Liver (tissue), 3 donors: ENCODE data around the gene PLXNB1.

Source experiments
- JUND ChIP-seq, 2 donors: IDR thresholded peaks; 2 replicates each; pipeline ENCODE4 v1.6.1; 2016; ENCODE audit warnings: antibody characterized with exemption in 2 of 2
- MAX ChIP-seq: IDR thresholded peaks from 2 replicates; pipeline ENCODE4 v1.6.1; 2016; ENCODE audit warnings: antibody characterized with exemption
- RAD21 ChIP-seq, 2 donors: IDR thresholded peaks; 2 replicates each; pipeline ENCODE4 v1.6.1; 2016; ENCODE audit warnings: antibody characterized with exemption in 2 of 2, mild to moderate bottlenecking in 2 of 2
- REST ChIP-seq: IDR thresholded peaks from 2 replicates; pipeline ENCODE4 v1.6.1; 2016; ENCODE audit warnings: antibody characterized with exemption, mild to moderate bottlenecking
- TAF1 ChIP-seq: conservative IDR thresholded peaks from 2 replicates; pipeline ENCODE4 v1.6.1; 2016; ENCODE audit warnings: antibody characterized with exemption, mild to moderate bottlenecking
- YY1 ChIP-seq: IDR thresholded peaks from 2 replicates; pipeline ENCODE4 v1.6.1; 2016; ENCODE audit warnings: antibody characterized with exemption, mild to moderate bottlenecking
- TF ChIP-seq, protein P1 (sequence below): fragments of 150-350 bp; IDR thresholded peaks from 2 replicates; pipeline ENCODE4 v1.5.1; 2017; ENCODE audit warnings: improper control_type of control experiment, low read depth, low read length; ENCODE audit not compliant: missing input control
- TF ChIP-seq, protein P2 (sequence below): IDR thresholded peaks from 2 replicates; pipeline ENCODE4 v1.6.1; 2016; ENCODE audit warnings: antibody characterized with exemption
- donor health status: healthy.
- donor health status: healthy.

GRCh38 chr3:48446425-48447193 is 16.7 kb upstream of the PLXNB1 start, which contains the start of gene ATRIP:
- TF ChIP-seq, protein P1, sequence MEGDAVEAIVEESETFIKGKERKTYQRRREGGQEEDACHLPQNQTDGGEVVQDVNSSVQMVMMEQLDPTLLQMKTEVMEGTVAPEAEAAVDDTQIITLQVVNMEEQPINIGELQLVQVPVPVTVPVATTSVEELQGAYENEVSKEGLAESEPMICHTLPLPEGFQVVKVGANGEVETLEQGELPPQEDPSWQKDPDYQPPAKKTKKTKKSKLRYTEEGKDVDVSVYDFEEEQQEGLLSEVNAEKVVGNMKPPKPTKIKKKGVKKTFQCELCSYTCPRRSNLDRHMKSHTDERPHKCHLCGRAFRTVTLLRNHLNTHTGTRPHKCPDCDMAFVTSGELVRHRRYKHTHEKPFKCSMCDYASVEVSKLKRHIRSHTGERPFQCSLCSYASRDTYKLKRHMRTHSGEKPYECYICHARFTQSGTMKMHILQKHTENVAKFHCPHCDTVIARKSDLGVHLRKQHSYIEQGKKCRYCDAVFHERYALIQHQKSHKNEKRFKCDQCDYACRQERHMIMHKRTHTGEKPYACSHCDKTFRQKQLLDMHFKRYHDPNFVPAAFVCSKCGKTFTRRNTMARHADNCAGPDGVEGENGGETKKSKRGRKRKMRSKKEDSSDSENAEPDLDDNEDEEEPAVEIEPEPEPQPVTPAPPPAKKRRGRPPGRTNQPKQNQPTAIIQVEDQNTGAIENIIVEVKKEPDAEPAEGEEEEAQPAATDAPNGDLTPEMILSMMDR, result no peak
- no peak for TF ChIP-seq MAX
- no peak for TF ChIP-seq JUND (IDR thresholded peaks at IDR 0.05)
- no peak for TF ChIP-seq REST
- TF ChIP-seq TAF1, result no peak
- TF ChIP-seq, protein P2, sequence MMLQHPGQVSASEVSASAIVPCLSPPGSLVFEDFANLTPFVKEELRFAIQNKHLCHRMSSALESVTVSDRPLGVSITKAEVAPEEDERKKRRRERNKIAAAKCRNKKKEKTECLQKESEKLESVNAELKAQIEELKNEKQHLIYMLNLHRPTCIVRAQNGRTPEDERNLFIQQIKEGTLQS, result no peak
- TF ChIP-seq YY1, result no peak
- TF ChIP-seq RAD21 (IDR thresholded peaks at IDR 0.05), result peak in 1 of 2 donors; percentile 15
